ENCODE data around the gene FAM53B. TPM values are rescaled to one million over a fixed set of nuclear protein-coding genes. Genes with fewer than 3 reads are reported as not detected.

The FAM53B gene
- polyA plus RNA-seq, 1 of the 3 experiments (the other 2 are of a cell fraction), result 5.6 TPM

DNA sequence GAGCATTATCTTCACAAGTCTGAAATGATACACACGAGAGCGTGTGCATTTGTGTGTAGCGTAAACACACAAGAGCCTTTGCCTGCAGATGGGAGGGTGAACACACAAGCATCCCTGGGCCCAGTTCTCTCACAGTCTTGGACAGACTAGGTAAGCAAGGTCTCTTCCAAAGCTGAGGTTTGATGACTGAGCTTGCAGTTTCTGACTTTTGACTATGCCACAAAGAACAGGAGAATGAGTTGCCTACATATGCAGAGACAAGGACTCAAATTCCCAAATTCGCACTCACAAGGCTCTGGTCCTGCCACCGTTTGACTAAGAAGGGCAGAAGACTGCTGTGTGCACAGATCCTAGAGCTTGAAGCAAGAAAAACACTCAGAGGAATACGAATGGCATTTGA is 55.8 kb downstream of the FAM53B start:
- Histone ChIP-seq H4K20me1 (ENCODE audit: insufficient read depth) (no peaks in the 10 kb centered on the region), H3K4me3 (ENCODE audit: low read depth in 2 of 2, low read length in 1 of 2) (no peak overlapping the region), H3K9me2 (no peaks in the 10 kb centered on the region), H3K4me1 (ENCODE audit: control insufficient read depth in 1 of 2, insufficient read depth in 2 of 2, low read depth in 1 of 2, low read length in 1 of 2) (peaks cover 0 to 5% of the 10 kb centered on the region in 2 experiments; a peak in 1 of 4 replicates), H3F3A (replicated peaks; ENCODE audit: insufficient read depth) (no peaks in the 10 kb centered on the region), H3K9ac (no peak overlapping the region), H3K9me3 (no peaks in the 10 kb centered on the region), H3K79me2 (ENCODE audit: insufficient read depth) (no peaks in the 10 kb centered on the region), H3K27ac (ENCODE audit: low read depth in 2 of 2, low read length in 1 of 2) (no peak overlapping the region), H3K36me3 (replicated peaks in 1 of 2; ENCODE audit: control insufficient read depth in 1 of 2, insufficient read depth in 2 of 2, low read length in 1 of 2) (peaks cover 0 to 32% of the 10 kb centered on the region in 2 experiments), H2AFZ (ENCODE audit: low read depth) (no peak overlapping the region), H3K27me3 (ENCODE audit: insufficient read depth) (no peaks in the 10 kb centered on the region), H3K4me2 (no peak overlapping the region)
- TF ChIP-seq EP300 (IDR thresholded peaks at IDR 0.05; ENCODE audit: borderline replicate concordance in 1 of 2, low read depth in 1 of 2, low read length in 1 of 2) (no peak), GABPA (IDR thresholded peaks at IDR 0.05; ENCODE audit: low read depth) (no peak), EZH2phosphoT487 (IDR thresholded peaks at IDR 0.05; ENCODE audit: borderline replicate concordance, low read depth) (no peak), FOSL2 (IDR thresholded peaks at IDR 0.05; ENCODE audit: borderline replicate concordance, low read depth) (no peak), SMC3 (IDR thresholded peaks at IDR 0.05; ENCODE audit: low read depth, low read length) (no peak)
- TF ChIP-seq, protein P1, sequence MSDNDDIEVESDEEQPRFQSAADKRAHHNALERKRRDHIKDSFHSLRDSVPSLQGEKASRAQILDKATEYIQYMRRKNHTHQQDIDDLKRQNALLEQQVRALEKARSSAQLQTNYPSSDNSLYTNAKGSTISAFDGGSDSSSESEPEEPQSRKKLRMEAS (IDR thresholded peaks at IDR 0.05; ENCODE audit: low read depth), result no peak
- TF ChIP-seq, protein P2, sequence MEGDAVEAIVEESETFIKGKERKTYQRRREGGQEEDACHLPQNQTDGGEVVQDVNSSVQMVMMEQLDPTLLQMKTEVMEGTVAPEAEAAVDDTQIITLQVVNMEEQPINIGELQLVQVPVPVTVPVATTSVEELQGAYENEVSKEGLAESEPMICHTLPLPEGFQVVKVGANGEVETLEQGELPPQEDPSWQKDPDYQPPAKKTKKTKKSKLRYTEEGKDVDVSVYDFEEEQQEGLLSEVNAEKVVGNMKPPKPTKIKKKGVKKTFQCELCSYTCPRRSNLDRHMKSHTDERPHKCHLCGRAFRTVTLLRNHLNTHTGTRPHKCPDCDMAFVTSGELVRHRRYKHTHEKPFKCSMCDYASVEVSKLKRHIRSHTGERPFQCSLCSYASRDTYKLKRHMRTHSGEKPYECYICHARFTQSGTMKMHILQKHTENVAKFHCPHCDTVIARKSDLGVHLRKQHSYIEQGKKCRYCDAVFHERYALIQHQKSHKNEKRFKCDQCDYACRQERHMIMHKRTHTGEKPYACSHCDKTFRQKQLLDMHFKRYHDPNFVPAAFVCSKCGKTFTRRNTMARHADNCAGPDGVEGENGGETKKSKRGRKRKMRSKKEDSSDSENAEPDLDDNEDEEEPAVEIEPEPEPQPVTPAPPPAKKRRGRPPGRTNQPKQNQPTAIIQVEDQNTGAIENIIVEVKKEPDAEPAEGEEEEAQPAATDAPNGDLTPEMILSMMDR (IDR thresholded peaks at IDR 0.05), result no peak
- TF ChIP-seq, protein P3, sequence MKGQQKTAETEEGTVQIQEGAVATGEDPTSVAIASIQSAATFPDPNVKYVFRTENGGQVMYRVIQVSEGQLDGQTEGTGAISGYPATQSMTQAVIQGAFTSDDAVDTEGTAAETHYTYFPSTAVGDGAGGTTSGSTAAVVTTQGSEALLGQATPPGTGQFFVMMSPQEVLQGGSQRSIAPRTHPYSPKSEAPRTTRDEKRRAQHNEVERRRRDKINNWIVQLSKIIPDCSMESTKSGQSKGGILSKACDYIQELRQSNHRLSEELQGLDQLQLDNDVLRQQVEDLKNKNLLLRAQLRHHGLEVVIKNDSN (IDR thresholded peaks at IDR 0.05; ENCODE audit: borderline replicate concordance, low read depth), result no peak
- POLR2A ChIA-PET, result no interaction called here
- WGBS (ENCODE audit: low lambda C conversion rate), result 90% methylated on average over 6 of the region's 6 CpGs
- CTCF ChIA-PET, result interaction anchor here (1.4 to 2.5 kb wide), 3 partner anchors 20 to 53 kb away, joined by 4 to 8 read pairs (median 4); no protein-coding TSS in a partner anchor
- no peak for DNase-seq

DNA sequence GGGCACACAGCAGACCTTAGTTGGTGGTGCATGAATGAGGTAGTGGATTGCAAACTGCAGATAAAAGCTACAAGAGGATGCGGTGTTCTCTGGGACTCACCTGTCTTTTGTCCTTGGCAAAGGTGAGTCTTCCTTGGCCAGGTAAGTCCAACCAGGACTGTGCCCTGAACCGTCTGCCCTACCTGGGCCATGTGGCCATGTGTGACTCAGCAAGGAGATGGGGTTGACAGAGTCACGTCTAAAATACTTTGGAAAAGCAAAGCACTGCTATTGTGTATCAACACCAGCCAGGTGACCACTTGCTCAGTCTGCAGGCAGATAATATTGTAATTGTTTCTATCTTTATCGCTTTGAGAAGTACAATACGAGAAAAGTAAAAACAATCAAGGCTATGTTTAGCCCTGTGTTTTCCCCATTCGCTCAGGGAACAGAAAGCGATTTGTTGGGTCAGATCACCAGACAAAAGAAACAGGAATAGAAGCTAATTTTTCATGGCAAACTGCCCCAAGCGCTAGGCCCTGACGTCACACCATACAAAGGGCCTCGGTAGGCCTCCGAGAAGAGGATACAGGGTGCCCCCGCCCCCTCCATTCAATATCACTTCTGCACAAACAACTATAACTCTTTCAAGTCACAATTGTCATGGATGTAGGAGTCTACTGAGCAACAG is 57.3 kb downstream of the FAM53B start:
- DNase-seq, result no peak
- H3K27me3 ChIP-seq (ENCODE audit: insufficient read depth), result no peaks in the 10 kb centered on the region
- H3K9me2 ChIP-seq, result no peaks in the 10 kb centered on the region
- no peaks in the 10 kb centered on the region for H4K20me1 ChIP-seq (ENCODE audit: insufficient read depth)
- H3F3A ChIP-seq (replicated peaks; ENCODE audit: insufficient read depth), result no peaks in the 10 kb centered on the region
- H3K4me3 ChIP-seq (ENCODE audit: low read depth in 2 of 2, low read length in 1 of 2), result no peak overlapping the region
- H3K9ac ChIP-seq, result no peak overlapping the region
- peaks cover 2 to 36% of the 10 kb centered on the region in 2 experiments for H3K36me3 ChIP-seq (replicated peaks in 1 of 2; ENCODE audit: control insufficient read depth in 1 of 2, insufficient read depth in 2 of 2, low read length in 1 of 2)
- no peaks in the 10 kb centered on the region for H3K79me2 ChIP-seq (ENCODE audit: insufficient read depth)
- no peak overlapping the region for H3K4me2 ChIP-seq
- ChIA-PET POLR2A (no interaction called here), CTCF (interaction anchor here (1.3 kb wide), 1 partner anchor 55 kb away, joined by 3 read pairs; no protein-coding TSS in a partner anchor)
- WGBS (ENCODE audit: low lambda C conversion rate), result 96% methylated on average over 12 of the region's 12 CpGs
- no peaks in the 10 kb centered on the region for H3K9me3 ChIP-seq
- no peak overlapping the region for H3K27ac ChIP-seq (ENCODE audit: low read depth in 2 of 2, low read length in 1 of 2)
- H2AFZ ChIP-seq (ENCODE audit: low read depth), result no peak overlapping the region
- TF ChIP-seq FOXJ3 (CRISPR knock-in tag; IDR thresholded peaks at IDR 0.05), result no peak
- no peak for TF ChIP-seq SMC3 (IDR thresholded peaks at IDR 0.05; ENCODE audit: low read depth, low read length)
- TF ChIP-seq GATA2 (CRISPR knock-in tag; IDR thresholded peaks at IDR 0.05), result no peak
- TF ChIP-seq, protein P1 (IDR thresholded peaks at IDR 0.05; ENCODE audit: low read depth), result no peak
- TF ChIP-seq SIN3A (IDR thresholded peaks at IDR 0.05; ENCODE audit: borderline replicate concordance, low read depth, low read length), result no peak
- H3K4me1 ChIP-seq (ENCODE audit: control insufficient read depth in 1 of 2, insufficient read depth in 2 of 2, low read depth in 1 of 2, low read length in 1 of 2), result peaks cover 0 to 5% of the 10 kb centered on the region in 2 experiments; a peak in 1 of 4 replicates
